HepG2 (cell line): ENCODE results near the gene NUDT22. TPM values are rescaled to one million over a fixed set of nuclear protein-coding genes. Genes with fewer than 3 reads are reported as not detected.

Source experiments
- ATAC-seq: fragments of 200-7000 bp; cut with Tn5 transposase; 3 replicates; pipeline ENCODE4 v1.9.1; 2020; ENCODE audit warnings: mild to moderate bottlenecking, moderate library complexity
- BruUV-seq: library from RNA; stranded (reverse); fragments of 400-500 nt; replicated peaks from 2 replicates; lab custom pipeline; 2021; lab: Mats Ljungman, UMichigan
- CTCF ChIA-PET: fragments of 300-600 bp; formaldehyde crosslinking; extraction: SDS; loops from one replicate; lab custom pipeline; 2021; ENCODE audit warnings: low total read pairs, inconsistent platforms, low intra/inter-chr PET ratio; lab: Yijun Ruan, JAX
- POLR2A ChIA-PET: fragments of 350-600 bp; sonication (Branson Sonifier 250); formaldehyde crosslinking; loops from one replicate; lab custom pipeline; 2020; ENCODE audit warnings: antibody characterized with exemption, inconsistent platforms; lab: Yijun Ruan, JAX
- DNase-seq: peaks from one replicate; pipeline ENCODE4 v3.0.0-alpha.2; 2015; ENCODE audit warnings: low spot score
- FAIRE-seq: peaks from 3 replicates; lab custom pipeline; 2011; peaks lifted over from hg19 to GRCh38; lab: Jason Lieb, UNC
- H2AFZ ChIP-seq: one replicate; pipeline ENCODE4 v1.6.1; 2011; ENCODE audit warnings: low read length, inconsistent platforms
- H3K27ac ChIP-seq: fragments of 300-600 bp; 3 replicates; pipeline ENCODE4 v1.8.0; 2011; ENCODE audit warnings: mixed run types, mild to moderate bottlenecking, mixed read lengths, low read length, inconsistent platforms; ENCODE audit not compliant: insufficient read depth; ENCODE audit errors: extremely low read length
- H3K27me3 ChIP-seq, 2 experiments: fragments of 200-600 bp in 1 of 2; 2 replicates in 1 of 2; 3 replicates in 1 of 2; pipeline versions ENCODE4 v1.6.0 to v1.8.0; 2011; ENCODE audit warnings: low read length in 2 of 2, mild to moderate bottlenecking in 2 of 2, moderate library complexity in 2 of 2, inconsistent platforms in 1 of 2; ENCODE audit not compliant: insufficient read depth in 2 of 2, control insufficient read depth in 1 of 2
- H3K36me3 ChIP-seq, 2 experiments: fragments of 200-600 bp in 1 of 2; replicated peaks in 1 of 2; 2 replicates in 1 of 2; 3 replicates in 1 of 2; pipeline versions ENCODE4 v1.5.1 to v1.8.0; 2011; ENCODE audit warnings: low read length in 2 of 2, inconsistent platforms in 1 of 2; ENCODE audit not compliant: insufficient read depth in 2 of 2, control insufficient read depth in 1 of 2
- H3K4me1 ChIP-seq: 2 replicates; pipeline ENCODE4 v1.5.1; 2012; ENCODE audit warnings: low read length, inconsistent platforms; ENCODE audit not compliant: insufficient read depth
- H3K4me2 ChIP-seq: 2 replicates; pipeline ENCODE4 v1.6.0; 2011; ENCODE audit warnings: low read depth, low read length, inconsistent platforms
- H3K4me3 ChIP-seq, 3 experiments: fragments of 200-600 bp in 1 of 3; sonication (generic), shearing (Covaris generic) in 1 of 3; replicated peaks in 1 of 3; 2 replicates each; pipeline ENCODE4 v1.5.1; 2011 to 2016; ENCODE audit warnings: low read length in 3 of 3, inconsistent platforms in 2 of 3, low read depth in 2 of 3, mild to moderate bottlenecking in 2 of 3, control low read depth in 1 of 3, mixed read lengths in 1 of 3; ENCODE audit not compliant: insufficient read depth in 1 of 3
- H3K79me2 ChIP-seq: one replicate; pipeline ENCODE4 v1.6.1; 2011; ENCODE audit warnings: low read length, inconsistent platforms; ENCODE audit not compliant: insufficient read depth
- H3K9ac ChIP-seq: 2 replicates; pipeline ENCODE4 v1.6.0; 2011; ENCODE audit warnings: mild to moderate bottlenecking, low read depth, low read length, inconsistent platforms; ENCODE audit not compliant: insufficient read depth
- H3K9me3 ChIP-seq: 2 replicates; pipeline ENCODE4 v1.5.1; 2012; ENCODE audit warnings: mild to moderate bottlenecking, low read length
- H4K20me1 ChIP-seq: 2 replicates; pipeline ENCODE4 v1.6.0; 2011; ENCODE audit warnings: inconsistent platforms, mild to moderate bottlenecking, low read length, moderate library complexity; ENCODE audit not compliant: insufficient read depth
- AGO2 ChIP-seq: fragments of 200-400 bp; formaldehyde crosslinking; optimal IDR thresholded peaks from 2 replicates; pipeline ENCODE3; 2017; ENCODE audit warnings: mild to moderate bottlenecking, low read depth, low read length, moderate library complexity
- ATF7-NPFF ChIP-seq: sonication (generic); formaldehyde crosslinking; IDR thresholded peaks from 2 replicates; pipeline ENCODE4 v1.8.1; 2023; ENCODE audit warnings: mild to moderate bottlenecking, low read depth, missing genetic modification reagents, moderate library complexity
- BHLHE40 ChIP-seq: IDR thresholded peaks from 2 replicates; pipeline ENCODE4 v1.6.1; 2011; ENCODE audit warnings: low read length, improper control_type of control experiment
- HNF4A ChIP-seq: sonication (generic); formaldehyde crosslinking; IDR thresholded peaks from 2 replicates; pipeline ENCODE4 v1.4.0; 2020; ENCODE audit warnings: missing genetic modification reagents
- NR2F6 ChIP-seq, 2 experiments: IDR thresholded peaks; 2 replicates each; pipeline ENCODE4 v1.6.1; 2016; ENCODE audit warnings: antibody characterized with exemption in 1 of 2, mild to moderate bottlenecking in 1 of 2
- SETDB1 ChIP-seq: sonication (generic); formaldehyde crosslinking; IDR thresholded peaks from 2 replicates; pipeline ENCODE4 v1.5.1; 2020; ENCODE audit warnings: missing genetic modification reagents, mild to moderate bottlenecking, borderline replicate concordance
- SSRP1 ChIP-seq: IDR thresholded peaks from 2 replicates; pipeline ENCODE4 v1.6.1; 2016; ENCODE audit warnings: control low read depth
- TOPORS ChIP-seq: sonication (generic); formaldehyde crosslinking; IDR thresholded peaks from 2 replicates; pipeline ENCODE4 v1.8.0; 2023; ENCODE audit warnings: mild to moderate bottlenecking, missing genetic modification reagents
- ZNF12 ChIP-seq: sonication (generic); formaldehyde crosslinking; IDR thresholded peaks from 2 replicates; pipeline ENCODE4 v1.5.0; 2020; ENCODE audit warnings: missing genetic modification reagents
- ZNF205 ChIP-seq: IDR thresholded peaks from 2 replicates; pipeline ENCODE4 v1.6.1; 2018; ENCODE audit warnings: missing biosample characterization, missing genetic modification reagents
- ZNF644 ChIP-seq: IDR thresholded peaks from 2 replicates; pipeline ENCODE4 v1.6.1; 2016; ENCODE audit warnings: low read depth
- ZSCAN31 ChIP-seq: sonication (generic); formaldehyde crosslinking; IDR thresholded peaks from 2 replicates; pipeline ENCODE4 v1.5.0; 2020; ENCODE audit warnings: low read depth, mild to moderate bottlenecking, missing genetic modification reagents
- WGBS: methylation state at CpG from one replicate; pipeline ENCODE4 v1.1.6; 2017; ENCODE audit warnings: low lambda C conversion rate; 5-methylcytosine and 5-hydroxymethylcytosine counted together
- in situ Hi-C: cut with HindIII; loops from 2 replicates; pipeline ENCODE4 v1.10.0; 2017; ENCODE audit warnings: low pct_unique_long_range_greater_than_20kb; ENCODE audit not compliant: extremely low pct_ligation_motif_present
- intact Hi-C: fragments of 100-400 bp; cut with micrococcal nuclease; formaldehyde crosslinking; loops from one replicate; pipeline ENCODE4 v1.10.0; 2022; ENCODE audit not compliant: unreplicated experiment
- polyA plus RNA-seq, 8 experiments: library from polyadenylated mRNA; depleted of rRNA in 3 of 8; stranded (reverse) in 7 of 8; unstranded in 1 of 8; fragments of >200 nt; fragmentation: Illumina TruSeq in 4 of 8; extraction: Trizol in 4 of 8; gene quantifications; 2 replicates each; pipeline versions ENCODE4 v1.2.1 to v1.2.3, GENCODE V29; 2011 to 2016; ENCODE audit warnings: low read depth in 4 of 8, missing spikeins in 1 of 8, mixed read lengths in 1 of 8; ENCODE audit not compliant: insufficient read depth in 1 of 8
- total RNA-seq, 5 experiments: library from RNA; depleted of rRNA; stranded (reverse); fragments of >200 nt; fragmentation: Illumina TruSeq; extraction: Trizol; gene quantifications; 2 replicates each; pipeline ENCODE4 v1.2.3, GENCODE V29; 2016; ENCODE audit warnings: low read depth in 1 of 5
- TF ChIP-seq, protein P1 (sequence below): sonication (generic); formaldehyde crosslinking; IDR thresholded peaks from 2 replicates; pipeline ENCODE4 v1.4.0; 2020; ENCODE audit warnings: missing genetic modification reagents
- TF ChIP-seq, protein P2 (sequence below): sonication (generic); formaldehyde crosslinking; IDR thresholded peaks from 2 replicates; pipeline ENCODE4 v1.4.0; 2020; ENCODE audit warnings: missing genetic modification reagents
- TF ChIP-seq, protein P3 (sequence below): IDR thresholded peaks from 2 replicates; pipeline ENCODE4 v1.6.1; 2016; ENCODE audit warnings: mild to moderate bottlenecking, missing biosample characterization, missing genetic modification reagents
- TF ChIP-seq, protein P4 (sequence below): sonication (generic); formaldehyde crosslinking; IDR thresholded peaks from 2 replicates; pipeline ENCODE4 v1.4.0; 2020; ENCODE audit warnings: missing genetic modification reagents

The NUDT22 gene
- total and polyA plus RNA-seq, 2 of the 13 experiments (the other 11 are each of a cell fraction or from before 2014, with no cell fraction given): 33.5 to 39.8 TPM

DNA sequence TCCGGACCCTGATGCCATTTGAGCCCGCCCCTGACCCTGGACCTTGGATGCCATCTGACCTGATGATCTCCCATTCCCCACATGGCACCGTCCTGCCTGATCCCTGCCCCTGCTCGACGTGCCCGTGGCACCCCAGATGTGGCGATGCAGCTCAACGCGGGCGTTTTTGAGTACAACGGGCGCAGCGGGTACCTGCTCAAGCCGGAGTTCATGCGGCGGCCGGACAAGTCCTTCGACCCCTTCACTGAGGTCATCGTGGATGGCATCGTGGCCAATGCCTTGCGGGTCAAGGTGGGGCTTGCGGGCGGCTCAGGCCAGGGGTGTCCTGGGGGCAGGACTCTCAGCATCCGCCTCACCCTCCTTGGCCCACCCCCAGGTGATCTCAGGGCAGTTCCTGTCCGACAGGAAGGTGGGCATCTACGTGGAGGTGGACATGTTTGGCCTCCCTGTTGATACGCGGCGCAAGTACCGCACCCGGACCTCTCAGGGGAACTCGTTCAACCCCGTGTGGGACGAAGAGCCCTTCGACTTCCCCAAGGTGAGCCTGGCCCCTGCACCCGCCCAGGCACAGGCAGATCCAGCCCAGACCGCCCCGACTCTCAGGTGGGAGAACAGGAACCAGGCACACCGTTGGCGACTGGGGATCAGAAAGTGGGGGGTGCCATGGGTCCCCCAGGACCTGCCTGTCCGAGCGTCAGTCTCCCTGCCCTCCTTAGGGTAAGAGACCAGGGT lies 36.4 kb downstream of the NUDT22 start:
- POLR2A ChIA-PET: no interaction called here
- no peak for ATAC-seq
- Histone ChIP-seq H3K36me3 (peaks cover 9 to 35% of the 10 kb centered on the region in 2 experiments; a peak in 4 of 5 replicates), H3K9me3 (no peaks in the 10 kb centered on the region), H3K4me2 (no peak overlapping the region), H3K27me3 (no peaks in the 10 kb centered on the region), H3K79me2 (no peaks in the 10 kb centered on the region), H2AFZ (no peak overlapping the region), H4K20me1 (no peaks in the 10 kb centered on the region), H3K4me1 (no peaks in the 10 kb centered on the region), H3K4me3 (no peak overlapping the region), H3K27ac (no peak overlapping the region), H3K9ac (no peak overlapping the region)
- FAIRE-seq: no peak
- in situ Hi-C loops (no loop called here), intact Hi-C loops (no loop called here)
- no TSS peak for BruUV-seq
- DNase-seq: no peak
- 98% methylated on average over 34 of the region's 42 CpGs for WGBS
- CTCF ChIA-PET: no interaction called here
- TF ChIP-seq, protein P1, sequence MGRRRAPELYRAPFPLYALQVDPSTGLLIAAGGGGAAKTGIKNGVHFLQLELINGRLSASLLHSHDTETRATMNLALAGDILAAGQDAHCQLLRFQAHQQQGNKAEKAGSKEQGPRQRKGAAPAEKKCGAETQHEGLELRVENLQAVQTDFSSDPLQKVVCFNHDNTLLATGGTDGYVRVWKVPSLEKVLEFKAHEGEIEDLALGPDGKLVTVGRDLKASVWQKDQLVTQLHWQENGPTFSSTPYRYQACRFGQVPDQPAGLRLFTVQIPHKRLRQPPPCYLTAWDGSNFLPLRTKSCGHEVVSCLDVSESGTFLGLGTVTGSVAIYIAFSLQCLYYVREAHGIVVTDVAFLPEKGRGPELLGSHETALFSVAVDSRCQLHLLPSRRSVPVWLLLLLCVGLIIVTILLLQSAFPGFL: no peak
- TF ChIP-seq, protein P2, sequence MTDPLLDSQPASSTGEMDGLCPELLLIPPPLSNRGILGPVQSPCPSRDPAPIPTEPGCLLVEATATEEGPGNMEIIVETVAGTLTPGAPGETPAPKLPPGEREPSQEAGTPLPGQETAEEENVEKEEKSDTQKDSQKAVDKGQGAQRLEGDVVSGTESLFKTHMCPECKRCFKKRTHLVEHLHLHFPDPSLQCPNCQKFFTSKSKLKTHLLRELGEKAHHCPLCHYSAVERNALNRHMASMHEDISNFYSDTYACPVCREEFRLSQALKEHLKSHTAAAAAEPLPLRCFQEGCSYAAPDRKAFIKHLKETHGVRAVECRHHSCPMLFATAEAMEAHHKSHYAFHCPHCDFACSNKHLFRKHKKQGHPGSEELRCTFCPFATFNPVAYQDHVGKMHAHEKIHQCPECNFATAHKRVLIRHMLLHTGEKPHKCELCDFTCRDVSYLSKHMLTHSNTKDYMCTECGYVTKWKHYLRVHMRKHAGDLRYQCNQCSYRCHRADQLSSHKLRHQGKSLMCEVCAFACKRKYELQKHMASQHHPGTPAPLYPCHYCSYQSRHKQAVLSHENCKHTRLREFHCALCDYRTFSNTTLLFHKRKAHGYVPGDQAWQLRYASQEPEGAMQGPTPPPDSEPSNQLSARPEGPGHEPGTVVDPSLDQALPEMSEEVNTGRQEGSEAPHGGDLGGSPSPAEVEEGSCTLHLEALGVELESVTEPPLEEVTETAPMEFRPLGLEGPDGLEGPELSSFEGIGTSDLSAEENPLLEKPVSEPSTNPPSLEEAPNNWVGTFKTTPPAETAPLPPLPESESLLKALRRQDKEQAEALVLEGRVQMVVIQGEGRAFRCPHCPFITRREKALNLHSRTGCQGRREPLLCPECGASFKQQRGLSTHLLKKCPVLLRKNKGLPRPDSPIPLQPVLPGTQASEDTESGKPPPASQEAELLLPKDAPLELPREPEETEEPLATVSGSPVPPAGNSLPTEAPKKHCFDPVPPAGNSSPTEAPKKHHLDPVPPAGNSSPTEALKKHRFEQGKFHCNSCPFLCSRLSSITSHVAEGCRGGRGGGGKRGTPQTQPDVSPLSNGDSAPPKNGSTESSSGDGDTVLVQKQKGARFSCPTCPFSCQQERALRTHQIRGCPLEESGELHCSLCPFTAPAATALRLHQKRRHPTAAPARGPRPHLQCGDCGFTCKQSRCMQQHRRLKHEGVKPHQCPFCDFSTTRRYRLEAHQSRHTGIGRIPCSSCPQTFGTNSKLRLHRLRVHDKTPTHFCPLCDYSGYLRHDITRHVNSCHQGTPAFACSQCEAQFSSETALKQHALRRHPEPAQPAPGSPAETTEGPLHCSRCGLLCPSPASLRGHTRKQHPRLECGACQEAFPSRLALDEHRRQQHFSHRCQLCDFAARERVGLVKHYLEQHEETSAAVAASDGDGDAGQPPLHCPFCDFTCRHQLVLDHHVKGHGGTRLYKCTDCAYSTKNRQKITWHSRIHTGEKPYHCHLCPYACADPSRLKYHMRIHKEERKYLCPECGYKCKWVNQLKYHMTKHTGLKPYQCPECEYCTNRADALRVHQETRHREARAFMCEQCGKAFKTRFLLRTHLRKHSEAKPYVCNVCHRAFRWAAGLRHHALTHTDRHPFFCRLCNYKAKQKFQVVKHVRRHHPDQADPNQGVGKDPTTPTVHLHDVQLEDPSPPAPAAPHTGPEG: no peak
- TF ChIP-seq SETDB1 (CRISPR knock-in tag) (no peak), AGO2 (no peak), TOPORS (CRISPR knock-in tag) (no peak), ZNF205 (no peak), NR2F6 (IDR thresholded peaks at IDR 0.05) (no peak), NR2F6 (CRISPR knock-in tag; IDR thresholded peaks at IDR 0.05) (no peak), HNF4A (CRISPR knock-in tag) (no peak), SSRP1 (CRISPR knock-in tag) (no peak), ZSCAN31 (CRISPR knock-in tag) (no peak), ZNF644 (CRISPR knock-in tag) (no peak), ATF7-NPFF (no peak), ZNF12 (no peak), BHLHE40 (no peak)
- TF ChIP-seq, protein P3, sequence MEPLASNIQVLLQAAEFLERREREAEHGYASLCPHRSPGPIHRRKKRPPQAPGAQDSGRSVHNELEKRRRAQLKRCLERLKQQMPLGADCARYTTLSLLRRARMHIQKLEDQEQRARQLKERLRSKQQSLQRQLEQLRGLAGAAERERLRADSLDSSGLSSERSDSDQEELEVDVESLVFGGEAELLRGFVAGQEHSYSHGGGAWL: no peak
- TF ChIP-seq, protein P4, sequence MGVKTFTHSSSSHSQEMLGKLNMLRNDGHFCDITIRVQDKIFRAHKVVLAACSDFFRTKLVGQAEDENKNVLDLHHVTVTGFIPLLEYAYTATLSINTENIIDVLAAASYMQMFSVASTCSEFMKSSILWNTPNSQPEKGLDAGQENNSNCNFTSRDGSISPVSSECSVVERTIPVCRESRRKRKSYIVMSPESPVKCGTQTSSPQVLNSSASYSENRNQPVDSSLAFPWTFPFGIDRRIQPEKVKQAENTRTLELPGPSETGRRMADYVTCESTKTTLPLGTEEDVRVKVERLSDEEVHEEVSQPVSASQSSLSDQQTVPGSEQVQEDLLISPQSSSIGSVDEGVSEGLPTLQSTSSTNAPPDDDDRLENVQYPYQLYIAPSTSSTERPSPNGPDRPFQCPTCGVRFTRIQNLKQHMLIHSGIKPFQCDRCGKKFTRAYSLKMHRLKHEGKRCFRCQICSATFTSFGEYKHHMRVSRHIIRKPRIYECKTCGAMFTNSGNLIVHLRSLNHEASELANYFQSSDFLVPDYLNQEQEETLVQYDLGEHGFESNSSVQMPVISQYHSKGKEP (CRISPR knock-in tag): no peak
